NOMO-1 (cell line): ENCODE measurements around the gene SLC6A7.

Experiments
- DNase-seq, 2 experiments: peaks; one replicate each; lab custom pipeline; 2025; ENCODE audit not compliant: unreplicated experiment in 2 of 2; lab: John Stamatoyannopoulos, UW

The SLC6A7 gene

DNA sequence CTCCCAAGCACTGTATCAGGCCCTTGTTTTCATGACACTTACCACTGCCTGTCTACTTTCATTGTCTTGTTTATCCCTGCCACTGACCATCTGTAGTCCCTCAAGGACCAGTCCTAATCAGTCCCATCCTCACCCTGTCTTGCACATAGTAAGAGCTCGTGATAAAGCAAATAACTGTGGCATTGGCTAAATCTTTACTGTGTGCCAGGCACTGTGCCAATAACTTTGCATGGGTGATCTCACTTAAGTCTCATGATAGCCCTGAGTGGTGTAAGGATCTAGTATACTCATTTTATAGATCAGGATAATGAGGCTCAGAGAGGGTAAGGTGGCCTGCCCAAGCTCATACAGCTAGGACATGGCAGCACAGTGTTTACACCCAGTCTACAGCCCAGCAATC, 17.7 kb upstream of the SLC6A7 start:
- DNase-seq: no peak

DNA sequence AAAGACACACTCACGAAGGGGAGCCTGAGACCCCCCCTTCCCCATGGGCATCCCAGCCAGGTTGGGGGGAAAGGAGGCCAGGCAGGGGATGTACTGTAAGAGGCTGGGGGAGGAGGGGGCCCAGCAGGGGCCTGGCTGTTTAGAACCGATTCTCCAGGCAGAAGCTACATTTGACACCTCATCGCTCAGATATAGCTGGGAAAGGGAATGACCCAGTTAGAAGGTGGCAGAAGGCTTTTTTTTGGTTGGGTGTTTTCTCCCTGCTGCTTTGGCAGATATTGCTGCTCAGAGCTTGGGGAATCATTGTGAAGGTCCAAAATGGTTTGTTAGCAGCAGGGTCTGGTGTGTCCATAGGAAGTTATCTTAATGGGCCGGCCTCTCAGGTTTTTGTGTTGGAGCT, 17.3 kb upstream of the SLC6A7 start:
- no peak for DNase-seq

DNA sequence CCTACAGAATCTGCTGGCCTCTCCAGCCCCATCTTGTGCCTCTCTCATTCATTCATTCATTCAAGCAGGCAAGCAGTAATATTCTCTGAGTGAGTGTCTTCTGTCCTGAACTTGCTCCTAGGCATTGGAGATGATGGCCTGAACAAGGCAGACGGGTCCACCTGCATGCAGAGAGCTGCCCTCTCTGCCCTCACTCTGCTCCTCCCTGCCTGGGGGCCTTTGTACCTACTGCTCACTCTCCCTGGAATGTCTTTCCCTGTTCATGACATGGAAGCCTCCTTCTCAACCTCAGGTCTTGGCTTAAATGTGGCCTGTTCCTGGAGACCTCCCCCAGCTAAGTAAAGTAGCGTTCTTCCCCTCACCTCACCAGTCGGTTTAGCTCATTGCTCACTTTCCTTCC, 16.7 kb upstream of the SLC6A7 start:
- DNase-seq: no peak

DNA sequence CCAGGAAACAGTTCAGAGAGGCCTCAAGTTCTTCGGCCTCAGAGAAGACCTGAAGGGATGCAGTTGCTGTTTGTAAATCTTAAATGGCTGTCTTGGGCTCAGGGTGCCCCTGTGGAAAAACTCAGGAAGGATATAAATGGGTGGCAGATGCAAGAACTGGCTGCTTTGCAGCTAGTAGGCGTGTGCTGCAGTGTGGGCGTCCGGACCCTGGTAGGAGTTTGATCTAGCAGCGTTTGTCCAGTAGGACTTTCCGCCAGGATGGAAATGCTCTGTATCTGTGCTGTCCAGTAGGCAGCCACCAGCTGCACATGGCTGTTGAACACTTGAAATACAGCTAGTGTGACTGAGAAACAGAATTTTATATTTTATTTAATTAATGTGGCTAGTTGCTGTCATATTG, 15.6 kb upstream of the SLC6A7 start:
- DNase-seq: no peak

DNA sequence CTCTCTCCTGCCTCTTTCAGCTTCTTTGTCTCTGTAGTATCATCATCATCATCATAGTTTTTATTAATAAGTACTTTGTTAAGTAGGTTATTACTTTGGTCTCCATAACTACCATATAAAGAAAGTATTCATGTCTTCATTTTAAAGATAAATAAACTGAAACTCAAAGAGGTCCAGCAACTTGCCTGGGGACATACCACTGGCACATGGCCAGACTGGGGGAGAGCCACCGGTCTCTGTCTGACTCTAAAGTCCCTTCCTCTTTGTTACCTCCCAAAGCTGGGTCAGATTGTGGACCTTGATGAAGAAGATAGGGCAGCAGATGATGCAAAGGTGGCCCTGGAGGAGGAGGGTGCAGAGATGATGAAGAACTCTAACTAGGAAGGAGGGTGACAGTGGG, 14.8 kb upstream of the SLC6A7 start:
- no peak for DNase-seq

GRCh38 chr5:150175536-150175935, 14.3 kb upstream of the SLC6A7 start:
- no peak for DNase-seq

GRCh38 chr5:150176745-150177477, 13.0 kb upstream of the SLC6A7 start:
- DNase-seq: no peak

DNA sequence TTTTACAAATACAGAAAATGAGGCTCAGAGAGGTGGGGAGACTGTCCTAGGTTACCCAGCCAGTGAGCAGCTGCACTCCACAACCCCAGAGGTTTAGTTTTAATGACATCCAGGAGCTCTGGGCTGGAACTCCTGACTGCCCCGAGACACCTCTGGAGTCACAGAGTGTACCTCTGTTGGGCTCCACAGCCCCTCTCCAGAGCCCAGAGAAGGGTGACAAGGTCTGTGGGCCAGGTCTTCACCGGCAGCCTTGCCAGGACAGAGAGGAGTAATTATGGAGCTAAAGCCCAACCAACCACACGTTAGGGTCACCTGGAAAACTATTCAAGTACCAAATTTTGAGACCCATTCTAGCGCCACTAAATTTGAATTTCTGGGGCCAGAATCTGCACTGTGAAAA, 12.1 kb upstream of the SLC6A7 start:
- no peak for DNase-seq

GRCh38 chr5:150178262-150178661, 11.6 kb upstream of the SLC6A7 start:
- no peak for DNase-seq

- no peak for DNase-seq
These were observed 10.7 kb upstream of the SLC6A7 start for GRCh38 chr5:150179019-150179620.

- peak; percentile 61 to 76 for DNase-seq
These were observed 9.4 kb upstream of the SLC6A7 start for GRCh38 chr5:150180241-150181026.

DNA sequence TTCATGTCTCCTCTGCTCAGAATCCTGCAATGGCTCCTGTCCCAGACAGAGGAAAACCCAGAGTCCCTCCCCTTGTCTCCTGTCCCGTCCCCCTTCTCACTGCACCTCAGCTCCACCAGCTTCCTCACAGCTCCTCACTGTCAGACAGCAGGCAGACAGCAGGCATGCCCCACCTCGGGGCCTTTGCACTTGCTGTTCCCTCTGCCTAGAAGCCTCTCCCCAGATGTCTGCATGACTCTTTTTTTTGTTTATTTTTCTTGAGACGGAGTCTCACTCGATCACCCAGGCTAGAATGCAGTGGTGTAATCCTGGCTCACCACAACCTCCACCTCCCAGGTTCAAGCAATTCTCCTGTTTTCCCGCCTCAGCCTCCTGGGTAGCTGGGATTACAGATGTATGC, 8.8 kb upstream of the SLC6A7 start:
- DNase-seq: no peak

DNA sequence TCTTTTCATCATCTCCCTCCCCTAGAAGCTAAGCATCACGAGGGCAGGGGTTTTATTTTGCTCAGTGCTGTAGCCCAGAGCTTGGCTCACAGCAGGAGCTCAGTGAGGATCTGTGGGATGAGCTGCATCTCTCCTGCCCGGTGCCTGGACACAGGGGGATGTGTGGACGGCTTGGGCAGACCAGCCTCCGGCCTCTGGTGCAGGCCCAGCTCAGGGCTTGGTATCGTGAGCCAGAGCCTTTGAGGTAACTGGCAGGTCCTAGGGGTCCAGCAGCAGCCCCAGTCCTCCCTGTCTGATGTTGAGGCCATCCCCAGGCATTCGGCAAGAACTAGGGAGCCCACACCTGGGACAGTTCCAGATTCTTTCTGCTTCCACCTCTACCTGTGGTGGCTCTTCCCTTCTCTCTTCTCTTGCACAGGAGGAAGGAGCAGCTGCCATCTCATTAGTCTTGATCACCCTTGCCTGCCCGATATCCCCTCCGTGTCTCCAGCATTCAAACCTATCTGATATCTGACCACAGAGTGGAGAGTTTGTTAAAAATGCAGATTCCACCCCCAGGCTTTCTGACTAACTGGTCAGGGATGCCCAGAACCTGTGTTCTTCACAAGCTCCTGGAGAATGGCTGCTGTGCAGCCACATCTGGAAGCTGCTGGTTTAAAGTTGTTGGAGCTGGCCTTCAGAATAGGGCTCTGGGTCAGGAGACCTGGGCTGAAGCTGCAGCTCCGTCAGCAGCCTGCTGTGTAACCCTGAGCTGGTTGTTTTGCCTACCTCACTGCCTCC, 7.9 kb upstream of the SLC6A7 start:
- no peak for DNase-seq

DNA sequence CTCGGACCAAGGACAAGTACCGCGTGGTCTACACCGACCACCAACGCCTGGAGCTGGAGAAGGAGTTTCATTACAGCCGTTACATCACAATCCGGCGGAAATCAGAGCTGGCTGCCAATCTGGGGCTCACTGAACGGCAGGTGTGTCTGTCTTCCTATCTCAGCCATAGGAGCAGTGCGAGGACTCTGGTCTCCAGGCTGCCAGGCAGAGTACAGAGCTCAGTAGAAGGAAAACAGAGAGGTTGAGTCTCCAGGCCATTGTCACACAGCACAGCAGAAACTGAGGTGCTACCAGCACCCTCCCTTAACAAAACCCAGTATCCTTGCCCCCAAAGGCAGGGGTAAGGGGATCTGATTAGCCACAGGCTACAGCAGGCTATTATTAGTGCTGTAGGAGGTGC, 7.1 kb upstream of the SLC6A7 start:
- DNase-seq: no peak

DNA sequence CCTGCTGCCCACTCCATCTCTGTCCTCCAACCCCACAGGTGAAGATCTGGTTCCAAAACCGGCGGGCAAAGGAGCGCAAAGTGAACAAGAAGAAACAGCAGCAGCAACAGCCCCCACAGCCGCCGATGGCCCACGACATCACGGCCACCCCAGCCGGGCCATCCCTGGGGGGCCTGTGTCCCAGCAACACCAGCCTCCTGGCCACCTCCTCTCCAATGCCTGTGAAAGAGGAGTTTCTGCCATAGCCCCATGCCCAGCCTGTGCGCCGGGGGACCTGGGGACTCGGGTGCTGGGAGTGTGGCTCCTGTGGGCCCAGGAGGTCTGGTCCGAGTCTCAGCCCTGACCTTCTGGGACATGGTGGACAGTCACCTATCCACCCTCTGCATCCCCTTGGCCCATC, 6.4 kb upstream of the SLC6A7 start:
- DNase-seq: no peak

- no peak for DNase-seq
These were observed 5.9 kb upstream of the SLC6A7 start for GRCh38 chr5:150184006-150184405.

GRCh38 chr5:150184990-150185912, 4.6 kb upstream of the SLC6A7 start:
- DNase-seq: peak; percentile 70 to 86

DNA sequence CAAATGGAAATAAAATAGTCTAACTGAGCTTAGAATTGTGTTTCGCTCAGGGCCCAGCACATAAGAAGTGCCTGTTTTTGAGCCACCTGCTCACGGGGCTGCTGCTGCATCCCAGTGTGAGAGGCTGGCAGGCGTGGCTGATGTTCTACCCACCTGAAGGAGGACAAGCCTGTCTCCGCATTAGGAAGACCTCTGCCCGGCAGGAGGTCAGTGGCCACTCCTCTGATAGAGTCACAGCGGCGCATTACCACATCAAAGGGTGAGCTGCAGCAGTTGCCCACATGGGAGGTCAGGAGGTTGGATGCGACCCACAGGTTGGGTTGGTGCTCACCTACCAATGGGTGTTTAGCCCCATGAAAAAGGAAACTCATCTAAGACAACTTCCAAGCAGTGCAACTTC, 3.7 kb upstream of the SLC6A7 start:
- DNase-seq: no peak

DNA sequence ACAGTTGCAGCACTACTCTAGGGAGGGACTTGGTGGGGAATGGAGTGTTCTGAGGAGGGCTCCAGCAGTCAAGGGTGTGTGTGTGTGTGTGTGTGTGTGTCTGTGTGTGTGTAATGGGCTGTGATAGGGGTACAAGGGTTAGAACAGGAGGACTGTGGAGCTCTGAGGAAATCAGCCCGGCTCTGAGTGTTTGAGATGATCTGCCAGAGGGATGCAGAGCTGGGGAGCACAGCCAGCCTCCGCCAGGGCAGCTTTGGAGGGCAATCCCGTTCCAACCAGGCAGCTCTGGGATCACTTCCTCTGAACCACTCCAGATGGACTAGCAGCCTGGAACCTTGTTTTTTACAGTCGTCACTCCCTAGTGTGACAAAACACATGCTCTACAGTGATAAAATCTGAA, 3.0 kb upstream of the SLC6A7 start:
- DNase-seq: no peak

- DNase-seq: no peak
These were observed 1.6 kb upstream of the SLC6A7 start for GRCh38 chr5:150188146-150188842.
